ENCODE results near the gene DRD5.

DRD5 gene

GRCh38 chr4:9826551-9826950, 45.1 kb downstream of the DRD5 start:
- H3K27me3 ChIP-seq (ENCODE audit: insufficient read depth, poor library complexity, severe bottlenecking): no peaks in the 10 kb centered on the region
- H3K27ac ChIP-seq (replicated peaks): no peak overlapping the region
- DNase-seq (ENCODE audit: low read depth in 1 of 2, low spot score in 1 of 2): no peak
- TF ChIP-seq CTCF (IDR thresholded peaks at IDR 0.05; ENCODE audit: insufficient read depth, low read length) (no peak), POLR2AphosphoS5 (IDR thresholded peaks at IDR 0.05; ENCODE audit: low read depth) (no peak), SPI1 (IDR thresholded peaks at IDR 0.05; ENCODE audit: borderline replicate concordance, low read depth) (no peak), GABPA (IDR thresholded peaks at IDR 0.05; ENCODE audit: low read depth) (no peak), REST (IDR thresholded peaks at IDR 0.05; ENCODE audit: insufficient replicate concordance, low read depth) (no peak)
- no peak overlapping the region for H3K4me3 ChIP-seq (replicated peaks; ENCODE audit: insufficient read depth, low read length)

- TF ChIP-seq REST (IDR thresholded peaks at IDR 0.05; ENCODE audit: insufficient replicate concordance, low read depth) (no peak), SPI1 (IDR thresholded peaks at IDR 0.05; ENCODE audit: borderline replicate concordance, low read depth) (no peak), CTCF (IDR thresholded peaks at IDR 0.05; ENCODE audit: insufficient read depth, low read length) (no peak), GABPA (IDR thresholded peaks at IDR 0.05; ENCODE audit: low read depth) (no peak), POLR2AphosphoS5 (IDR thresholded peaks at IDR 0.05; ENCODE audit: low read depth) (no peak)
- Histone ChIP-seq H3K27ac (replicated peaks) (no peak overlapping the region), H3K4me3 (replicated peaks; ENCODE audit: insufficient read depth, low read length) (no peak overlapping the region), H3K27me3 (ENCODE audit: insufficient read depth, poor library complexity, severe bottlenecking) (no peaks in the 10 kb centered on the region)
- no peak for DNase-seq (ENCODE audit: low read depth in 1 of 2, low spot score in 1 of 2)
Measured at GRCh38 chr4:9832640-9833039, 51.2 kb downstream of the DRD5 start.

- no peak for DNase-seq (ENCODE audit: low read depth in 1 of 2, low spot score in 1 of 2)
- H3K27ac ChIP-seq (replicated peaks): no peak overlapping the region
- no peak for TF ChIP-seq REST (IDR thresholded peaks at IDR 0.05; ENCODE audit: insufficient replicate concordance, low read depth)
- TF ChIP-seq GABPA (IDR thresholded peaks at IDR 0.05; ENCODE audit: low read depth): no peak
- TF ChIP-seq SPI1 (IDR thresholded peaks at IDR 0.05; ENCODE audit: borderline replicate concordance, low read depth): no peak
- TF ChIP-seq POLR2AphosphoS5 (IDR thresholded peaks at IDR 0.05; ENCODE audit: low read depth): no peak
- TF ChIP-seq CTCF (IDR thresholded peaks at IDR 0.05; ENCODE audit: insufficient read depth, low read length): no peak
- no peaks in the 10 kb centered on the region for H3K27me3 ChIP-seq (ENCODE audit: insufficient read depth, poor library complexity, severe bottlenecking)
- H3K4me3 ChIP-seq (replicated peaks; ENCODE audit: insufficient read depth, low read length): no peak overlapping the region
Measured at GRCh38 chr4:9833421-9833820, 52.0 kb downstream of the DRD5 start.
